H1 (cell line): ENCODE results near the gene IQUB. TPM values are rescaled to one million over a fixed set of nuclear protein-coding genes. Genes with fewer than 3 reads are reported as not detected.

Experiments used
- CTCF ChIA-PET: fragments of 300-600 bp; sonication (Branson Sonifier 250); formaldehyde crosslinking; loops from one replicate; lab custom pipeline; 2021; ENCODE audit not compliant: partially characterized antibody; lab: Charles Lee
- POLR2A ChIA-PET: fragments of 300-600 bp; sonication (Branson Sonifier 250); formaldehyde crosslinking; loops from one replicate; lab custom pipeline; 2021; ENCODE audit warnings: inconsistent platforms; ENCODE audit not compliant: partially characterized antibody; lab: Charles Lee
- DNase-seq, 2 experiments: peaks; one replicate each; pipeline versions ENCODE4 v3.0.0 to v3.0.0-alpha.2; 2010 to 2022; ENCODE audit warnings: low spot score in 2 of 2, low read depth in 1 of 2, mixed read lengths in 1 of 2
- FAIRE-seq: peaks from 2 replicates; lab custom pipeline; 2011; peaks lifted over from hg19 to GRCh38; lab: Jason Lieb, UNC
- H2AFZ ChIP-seq: 2 replicates; pipeline ENCODE4 v1.8.1; 2012; ENCODE audit warnings: low read length, inconsistent platforms
- H2AK5ac ChIP-seq: 2 replicates; pipeline ENCODE4 v1.6.1; 2013; ENCODE audit warnings: low read depth, low read length
- H2BK120ac ChIP-seq: replicated peaks from 2 replicates; pipeline ENCODE3; 2013; ENCODE audit warnings: low read depth, low read length, inconsistent platforms
- H2BK12ac ChIP-seq: 2 replicates; pipeline ENCODE4 v1.6.1; 2013; ENCODE audit warnings: low read depth, low read length
- H2BK15ac ChIP-seq: 2 replicates; pipeline ENCODE4 v1.6.1; 2013; ENCODE audit warnings: low read length
- H2BK20ac ChIP-seq: 2 replicates; pipeline ENCODE4 v1.6.1; 2013; ENCODE audit warnings: low read length
- H2BK5ac ChIP-seq: 2 replicates; pipeline ENCODE4 v1.6.1; 2013; ENCODE audit warnings: low read depth, low read length
- H3K14ac ChIP-seq: 2 replicates; pipeline ENCODE4 v1.6.1; 2013; ENCODE audit warnings: inconsistent platforms; ENCODE audit not compliant: insufficient read length
- H3K18ac ChIP-seq: 2 replicates; pipeline ENCODE4 v1.6.1; 2013; ENCODE audit warnings: low read length; ENCODE audit errors: extremely low read depth
- H3K23ac ChIP-seq: 2 replicates; pipeline ENCODE4 v1.6.1; 2013; ENCODE audit warnings: inconsistent platforms; ENCODE audit not compliant: insufficient read length
- H3K23me2 ChIP-seq: 2 replicates; pipeline ENCODE4 v1.6.1; 2013; ENCODE audit warnings: low read depth, low read length
- H3K27ac ChIP-seq: 2 replicates; pipeline ENCODE4 v1.6.1; 2011; ENCODE audit warnings: low read depth, low read length, inconsistent platforms
- H3K27me3 ChIP-seq, 4 experiments: replicated peaks in 1 of 4; 1 replicate in 1 of 4; 2 replicates in 3 of 4; pipeline versions ENCODE4 v1.6.1 to v1.8.1; 2011 to 2013; ENCODE audit warnings: low read length in 3 of 4, mild to moderate bottlenecking in 3 of 4, inconsistent platforms in 2 of 4, mixed read lengths in 2 of 4, moderate library complexity in 1 of 4; ENCODE audit not compliant: control insufficient read depth in 3 of 4, insufficient read depth in 3 of 4; ENCODE audit errors: extremely low read depth in 1 of 4
- H3K36me3 ChIP-seq, 4 experiments: 2 replicates each; pipeline versions ENCODE4 v1.6.1 to v1.8.1; 2011 to 2013; ENCODE audit warnings: mild to moderate bottlenecking in 4 of 4, low read length in 3 of 4, moderate library complexity in 2 of 4, control low read depth in 1 of 4, inconsistent platforms in 1 of 4; ENCODE audit not compliant: insufficient read depth in 4 of 4, control insufficient read depth in 2 of 4
- H3K4ac ChIP-seq: replicated peaks from 2 replicates; pipeline ENCODE3; 2013; ENCODE audit warnings: low read length, low read depth, mixed read lengths, inconsistent platforms; ENCODE audit not compliant: insufficient read length
- H3K4me1 ChIP-seq, 4 experiments: replicated peaks in 1 of 4; 1 replicate in 1 of 4; 2 replicates in 3 of 4; pipeline versions ENCODE4 v1.6.1 to v1.8.1; 2011 to 2013; ENCODE audit warnings: low read length in 3 of 4, inconsistent platforms in 2 of 4, mixed read lengths in 1 of 4; ENCODE audit not compliant: insufficient read depth in 4 of 4, control insufficient read depth in 3 of 4
- H3K4me2 ChIP-seq, 2 experiments: 2 replicates each; pipeline versions ENCODE4 v1.6.1 to v1.8.1; 2011 to 2013; ENCODE audit warnings: low read depth in 2 of 2, low read length in 2 of 2, control low read depth in 1 of 2, inconsistent platforms in 1 of 2, mild to moderate bottlenecking in 1 of 2; ENCODE audit not compliant: insufficient read depth in 1 of 2
- H3K4me3 ChIP-seq, 4 experiments: fragments of 200-600, 300-600 bp in 1 of 4; sonication (generic), shearing (Covaris generic), sonication (Bioruptor Twin) in 1 of 4; 2 replicates each; pipeline versions ENCODE4 v1.5.1 to v1.8.1; 2011 to 2016; ENCODE audit warnings: low read length in 4 of 4, low read depth in 3 of 4, control low read depth in 2 of 4, inconsistent platforms in 2 of 4, mild to moderate bottlenecking in 2 of 4, mixed read lengths in 1 of 4, moderate library complexity in 1 of 4; ENCODE audit not compliant: insufficient read depth in 2 of 4; ENCODE audit errors: extremely low read depth in 1 of 4
- H3K56ac ChIP-seq: replicated peaks from 2 replicates; pipeline ENCODE3; 2013; ENCODE audit warnings: low read depth, mild to moderate bottlenecking, mixed read lengths, low read length, inconsistent platforms; ENCODE audit not compliant: insufficient read length
- H3K79me1 ChIP-seq: 2 replicates; pipeline ENCODE4 v1.6.1; 2013; ENCODE audit warnings: low read depth, low read length, control low read depth
- H3K79me2 ChIP-seq, 2 experiments: 2 replicates each; pipeline versions ENCODE4 v1.6.1 to v1.8.1; 2012 to 2013; ENCODE audit warnings: low read length in 2 of 2, mild to moderate bottlenecking in 2 of 2, inconsistent platforms in 1 of 2; ENCODE audit not compliant: insufficient read depth in 2 of 2, control insufficient read depth in 1 of 2
- H3K9ac ChIP-seq, 4 experiments: replicated peaks in 1 of 4; 1 replicate in 1 of 4; 2 replicates in 3 of 4; pipeline versions ENCODE4 v1.6.1 to v1.8.1; 2011 to 2013; ENCODE audit warnings: low read depth in 3 of 4, low read length in 3 of 4, control low read depth in 2 of 4, mild to moderate bottlenecking in 2 of 4, moderate library complexity in 2 of 4, inconsistent platforms in 1 of 4; ENCODE audit errors: extremely low read depth in 1 of 4
- H3K9me3 ChIP-seq, 2 experiments: 2 replicates each; pipeline versions ENCODE4 v1.6.1 to v1.8.1; 2012 to 2013; ENCODE audit warnings: mild to moderate bottlenecking in 2 of 2, moderate library complexity in 2 of 2, control low read depth in 1 of 2, inconsistent platforms in 1 of 2, low read depth in 1 of 2, low read length in 1 of 2, mixed read lengths in 1 of 2; ENCODE audit not compliant: insufficient read depth in 2 of 2
- H4K20me1 ChIP-seq, 2 experiments: replicated peaks in 1 of 2; 2 replicates each; pipeline versions ENCODE3 to v1.8.1; 2011 to 2013; ENCODE audit warnings: inconsistent platforms in 2 of 2, low read length in 2 of 2, mild to moderate bottlenecking in 1 of 2; ENCODE audit not compliant: insufficient read depth in 2 of 2, control insufficient read depth in 1 of 2
- H4K5ac ChIP-seq: 2 replicates; pipeline ENCODE4 v1.6.1; 2013; ENCODE audit warnings: low read length, low read depth, mixed read lengths, inconsistent platforms; ENCODE audit not compliant: insufficient read length
- H4K8ac ChIP-seq: 2 replicates; pipeline ENCODE4 v1.8.0; 2013; ENCODE audit warnings: mild to moderate bottlenecking, moderate library complexity, low read length, inconsistent platforms; ENCODE audit not compliant: insufficient read depth; ENCODE audit errors: extremely low read depth
- H4K91ac ChIP-seq: replicated peaks from 2 replicates; pipeline ENCODE3; 2013; ENCODE audit warnings: low read length, mixed read lengths, inconsistent platforms; ENCODE audit not compliant: insufficient read length
- ATF2 ChIP-seq: IDR thresholded peaks from 2 replicates; pipeline ENCODE4 v1.6.1; 2012; ENCODE audit warnings: low read length, inconsistent platforms
- CEBPB ChIP-seq: IDR thresholded peaks from 2 replicates; pipeline ENCODE4 v1.6.1; 2012; ENCODE audit warnings: low read depth, low read length
- KDM5A ChIP-seq: fragments of 200-600 bp; IDR thresholded peaks from 2 replicates; pipeline ENCODE4 v1.7.1; 2012; ENCODE audit warnings: mild to moderate bottlenecking, low read length, inconsistent platforms, mixed read lengths
- MAFK ChIP-seq: IDR thresholded peaks from 2 replicates; pipeline ENCODE4 v1.6.1; 2012; ENCODE audit warnings: low read depth, mild to moderate bottlenecking, improper control_type of control experiment, low read length
- WGBS, 2 experiments: shearing (Covaris generic) in 1 of 2; methylation state at CpG; one replicate each; pipeline versions ENCODE4 v1.1.6 to v1.1.7; 2013 to 2015; ENCODE audit warnings: low lambda C conversion rate in 2 of 2, mixed read lengths in 2 of 2, inconsistent platforms in 1 of 2, low coverage in 1 of 2, missing lambda C conversion rate in 1 of 2; ENCODE audit not compliant: insufficient replicate concordance in 2 of 2, insufficient coverage in 1 of 2, insufficient read length in 1 of 2; ENCODE audit errors: extremely low coverage in 1 of 2, missing lambda C conversion rate in 1 of 2; 5-methylcytosine and 5-hydroxymethylcytosine counted together
- polyA plus RNA-seq, 7 experiments: library from polyadenylated mRNA; depleted of rRNA in 3 of 7; stranded (reverse) in 5 of 7; unstranded in 2 of 7; fragments of >200 nt in 5 of 7; fragments of 200-250 nt in 2 of 7; gene quantifications; 1 replicate in 5 of 7; 2 replicates in 1 of 7; 4 replicates in 1 of 7; pipeline versions ENCODE4 v1.2.1 to v1.2.3, GENCODE V29; 2011 to 2013; ENCODE audit warnings: missing spikeins in 2 of 7, mixed read lengths in 2 of 7
- total RNA-seq: library from RNA; stranded (reverse); fragmentation: NEBNext Ultra II Directional; extraction: Animal tissue kit (Norgen Biotek cat#: 25700); gene quantifications from 2 replicates; pipeline ENCODE4 v1.2.1, GENCODE V29; 2021

Gene IQUB
- total and polyA plus RNA-seq, 2 of the 8 experiments (the other 6 are each of a cell fraction or from before 2014, with no cell fraction given), result 0.12 to 0.82 TPM

- Histone ChIP-seq H2BK15ac (no peak overlapping the region), H3K36me3 (no peaks in the 10 kb centered on the region), H4K5ac (no peak overlapping the region), H3K79me2 (no peaks in the 10 kb centered on the region), H3K4me1 (peaks cover 0 to 3% (median 0%) of the 10 kb centered on the region in 4 experiments; a peak in 3 of 7 replicates), H3K23ac (no peak overlapping the region), H4K8ac (no peak overlapping the region), H2AK5ac (no peak overlapping the region), H3K14ac (no peak overlapping the region), H2BK20ac (no peak overlapping the region), H4K20me1 (no peaks in the 10 kb centered on the region), H3K9me3 (no peaks in the 10 kb centered on the region; a peak in 1 of 4 replicates), H2BK120ac (peak overlapping the region; percentile 12), H3K27me3 (no peaks in the 10 kb centered on the region; a peak in 1 of 7 replicates), H3K56ac (no peak overlapping the region), H3K4ac (no peak overlapping the region), H3K4me3 (no peak overlapping the region), H2AFZ (no peak overlapping the region), H3K23me2 (no peaks in the 10 kb centered on the region), H2BK12ac (no peak overlapping the region), H3K4me2 (peak overlapping the region in 1 of 2 experiments; percentile 11; a peak in 1 of 4 replicates), H3K9ac (no peak overlapping the region; a peak in 1 of 7 replicates), H2BK5ac (no peak overlapping the region), H3K79me1 (no peaks in the 10 kb centered on the region), H4K91ac (no peak overlapping the region), H3K27ac (no peak overlapping the region), H3K18ac (no peak overlapping the region)
- DNase-seq, result no peak
- ChIA-PET POLR2A (interaction anchor here (0.9 to 1.5 kb wide), 2 partner anchors 29 to 30 kb away, joined by 3 to 4 read pairs; partner anchors contain the start of gene NDUFA5), CTCF (interaction anchor here (2.2 kb wide), 1 partner anchor 35 kb away, joined by 11 read pairs; no protein-coding TSS in a partner anchor)
- 78% methylated on average over 5 of the region's 5 CpGs; no CpG with 5 or more reads in 1 of the 2 experiments for WGBS, 2 experiments
- FAIRE-seq, result no peak
- TF ChIP-seq KDM5A (no peak), CEBPB (no peak), MAFK (no peak), ATF2 (no peak)
Measured at GRCh38 chr7:123528265-123528664, 6.1 kb downstream of the IQUB start.
